Measurements from ENCODE around the gene LRRC4B. TPM values are rescaled to one million over a fixed set of nuclear protein-coding genes. Genes with fewer than 3 reads are reported as not detected.

Gene LRRC4B
- total and polyA plus RNA-seq, 7 donors: 0.23 to 2.8 (median 2.4) TPM; not detected in 1

DNA sequence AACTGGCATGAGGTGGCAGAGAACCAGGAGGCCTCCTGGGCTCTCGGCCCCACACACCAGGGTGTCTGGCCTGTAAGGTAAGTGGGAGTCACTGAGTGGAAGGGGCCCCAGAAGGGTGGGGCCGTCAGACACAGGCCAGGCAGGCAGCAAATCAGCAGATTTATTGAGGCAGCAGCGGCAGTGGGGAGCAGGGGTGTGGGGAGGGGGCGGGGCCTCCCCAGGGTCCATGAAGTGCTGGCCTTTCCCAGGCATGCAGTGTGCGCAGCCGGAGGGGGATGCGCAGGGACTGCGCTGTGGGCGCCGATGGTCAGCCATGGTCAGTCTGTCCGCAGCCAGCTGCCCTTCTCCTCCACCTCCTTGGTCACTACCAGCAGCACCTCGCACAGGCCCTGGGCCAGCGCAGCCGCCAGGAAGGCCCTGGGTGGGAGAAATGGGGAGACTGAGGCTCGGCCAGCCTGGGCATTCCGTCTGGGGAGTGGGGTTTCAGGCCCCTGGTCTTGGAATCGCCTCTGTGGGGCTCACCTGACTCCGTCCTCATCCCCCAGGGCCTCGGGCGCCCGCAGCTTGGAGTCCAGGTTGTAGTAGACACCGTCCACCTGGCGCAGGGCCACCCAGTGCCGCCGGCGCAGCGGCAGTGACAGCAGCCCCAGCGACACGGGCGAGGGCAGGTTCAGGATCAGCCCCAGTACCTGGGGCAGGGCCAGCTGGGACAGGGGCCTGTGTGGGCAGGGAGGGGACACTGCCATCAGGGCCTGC, 62.2 kb downstream of the LRRC4B start:
- Histone ChIP-seq H3K4me1 (peaks cover 0 to 15% (median 9%) of the 10 kb centered on the region in 4 donors), H3K9me3 (no peaks in the 10 kb centered on the region), H3K27ac (no peak overlapping the region), H3K27me3 (no peaks in the 10 kb centered on the region), H3K36me3 (peaks cover 0 to 11% (median 0%) of the 10 kb centered on the region in 4 donors), H3K4me3 (no peak overlapping the region)
- TF ChIP-seq, protein P1, sequence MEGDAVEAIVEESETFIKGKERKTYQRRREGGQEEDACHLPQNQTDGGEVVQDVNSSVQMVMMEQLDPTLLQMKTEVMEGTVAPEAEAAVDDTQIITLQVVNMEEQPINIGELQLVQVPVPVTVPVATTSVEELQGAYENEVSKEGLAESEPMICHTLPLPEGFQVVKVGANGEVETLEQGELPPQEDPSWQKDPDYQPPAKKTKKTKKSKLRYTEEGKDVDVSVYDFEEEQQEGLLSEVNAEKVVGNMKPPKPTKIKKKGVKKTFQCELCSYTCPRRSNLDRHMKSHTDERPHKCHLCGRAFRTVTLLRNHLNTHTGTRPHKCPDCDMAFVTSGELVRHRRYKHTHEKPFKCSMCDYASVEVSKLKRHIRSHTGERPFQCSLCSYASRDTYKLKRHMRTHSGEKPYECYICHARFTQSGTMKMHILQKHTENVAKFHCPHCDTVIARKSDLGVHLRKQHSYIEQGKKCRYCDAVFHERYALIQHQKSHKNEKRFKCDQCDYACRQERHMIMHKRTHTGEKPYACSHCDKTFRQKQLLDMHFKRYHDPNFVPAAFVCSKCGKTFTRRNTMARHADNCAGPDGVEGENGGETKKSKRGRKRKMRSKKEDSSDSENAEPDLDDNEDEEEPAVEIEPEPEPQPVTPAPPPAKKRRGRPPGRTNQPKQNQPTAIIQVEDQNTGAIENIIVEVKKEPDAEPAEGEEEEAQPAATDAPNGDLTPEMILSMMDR (IDR thresholded peaks at IDR 0.05): no peak
- no peak for TF ChIP-seq POLR2AphosphoS5 (IDR thresholded peaks at IDR 0.05)
- no peak for TF ChIP-seq EP300 (IDR thresholded peaks at IDR 0.05)
- no peak for TF ChIP-seq POLR2A (IDR thresholded peaks at IDR 0.05)
- WGBS, 2 donors: 93% methylated on average over 30 of the region's 30 CpGs
- DNase-seq: no peak
- intact Hi-C loops (cut with DNase I): no loop called here

DNA sequence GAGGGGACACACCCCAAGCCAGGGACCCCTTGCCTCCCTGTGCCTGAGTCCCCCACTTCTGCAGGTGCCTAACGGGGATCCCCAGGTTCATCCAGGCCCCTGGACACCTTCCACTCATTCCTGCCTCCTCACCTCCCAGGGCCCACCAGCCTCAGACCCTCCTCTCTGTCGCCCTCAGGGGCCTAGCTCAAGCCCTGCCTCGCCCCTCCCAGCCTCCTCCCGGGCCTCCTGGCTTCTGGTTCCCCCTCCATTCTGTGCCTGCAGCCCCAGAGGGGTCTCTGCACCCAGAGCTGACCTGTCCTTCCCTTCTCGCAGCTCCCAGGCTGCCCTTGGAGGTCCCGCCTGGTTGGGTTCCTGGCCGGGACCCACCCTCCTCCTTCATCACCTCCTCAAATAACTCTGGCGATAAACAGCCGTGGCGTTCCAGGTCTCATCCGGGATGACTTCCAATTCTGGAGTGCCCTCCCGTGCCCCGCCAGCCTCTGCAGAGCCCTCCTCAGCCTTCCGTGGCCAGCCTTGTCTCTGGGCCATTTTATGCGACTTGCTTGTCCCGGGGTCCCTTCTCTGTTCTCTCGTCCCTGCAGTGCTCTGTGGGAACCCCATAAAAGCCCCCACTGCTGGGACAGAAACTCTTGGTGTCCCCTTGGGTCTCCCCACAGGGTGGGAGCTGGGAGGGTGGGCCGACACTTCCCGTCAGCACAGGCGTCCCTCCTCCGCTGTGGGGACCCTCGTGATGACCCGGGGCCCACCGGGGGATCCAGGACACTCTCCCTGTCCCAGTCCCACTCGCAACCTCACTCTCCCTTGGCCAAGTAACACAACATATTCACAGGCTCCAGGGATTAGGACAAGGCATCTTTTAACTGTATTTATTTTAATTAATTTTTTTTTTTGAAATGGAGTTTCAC, 66.4 kb downstream of the LRRC4B start:
- no peak for DNase-seq
- TF ChIP-seq POLR2AphosphoS5 (IDR thresholded peaks at IDR 0.05): no peak
- no peak for TF ChIP-seq EP300 (IDR thresholded peaks at IDR 0.05)
- TF ChIP-seq, protein P1 (IDR thresholded peaks at IDR 0.05): no peak
- TF ChIP-seq POLR2A (IDR thresholded peaks at IDR 0.05): no peak
- Histone ChIP-seq H3K36me3 (peaks cover 0 to 11% (median 0%) of the 10 kb centered on the region in 4 donors), H3K4me1 (peaks cover 0 to 7% (median 0%) of the 10 kb centered on the region in 4 donors), H3K4me3 (no peak overlapping the region), H3K27me3 (no peaks in the 10 kb centered on the region), H3K9me3 (no peaks in the 10 kb centered on the region), H3K27ac (no peak overlapping the region)
- intact Hi-C loops (cut with DNase I): no loop called here
- WGBS, 2 donors: 66 to 75% methylated on average over 25 of the region's 25 CpGs

DNA sequence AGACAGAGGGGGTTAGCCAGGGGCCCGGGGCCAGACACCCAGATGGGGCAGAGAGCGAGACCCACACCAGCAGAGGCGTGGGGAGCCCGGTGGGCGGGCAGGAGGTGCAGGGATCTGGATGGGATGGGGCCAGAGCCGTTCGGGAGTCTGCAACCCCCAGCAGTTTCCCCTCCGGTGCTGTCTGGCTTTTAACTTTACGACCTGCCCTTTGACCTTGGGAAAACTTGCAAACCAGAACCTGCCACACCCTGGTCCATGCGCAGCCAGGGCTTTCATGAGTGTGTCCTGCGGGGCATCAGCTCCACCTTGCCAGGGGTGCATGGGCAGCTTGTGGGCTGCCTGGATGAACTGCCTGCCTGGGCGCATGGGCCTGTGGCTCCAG, 67.1 kb downstream of the LRRC4B start:
- H3K9me3 ChIP-seq: no peaks in the 10 kb centered on the region
- WGBS, 2 donors: 25 to 61% methylated on average over 12 of the region's 12 CpGs
- no peak overlapping the region for H3K27ac ChIP-seq
- no peaks in the 10 kb centered on the region for H3K27me3 ChIP-seq
- DNase-seq: no peak
- no peak overlapping the region for H3K4me3 ChIP-seq
- H3K4me1 ChIP-seq: peaks cover 0 to 7% (median 0%) of the 10 kb centered on the region in 4 donors
- intact Hi-C loops (cut with DNase I): no loop called here
- no peak for TF ChIP-seq POLR2A (IDR thresholded peaks at IDR 0.05)
- no peak for TF ChIP-seq POLR2AphosphoS5 (IDR thresholded peaks at IDR 0.05)
- TF ChIP-seq EP300 (IDR thresholded peaks at IDR 0.05): no peak
- TF ChIP-seq, protein P1 (IDR thresholded peaks at IDR 0.05): no peak
- H3K36me3 ChIP-seq: peaks cover 0 to 9% (median 0%) of the 10 kb centered on the region in 4 donors

DNA sequence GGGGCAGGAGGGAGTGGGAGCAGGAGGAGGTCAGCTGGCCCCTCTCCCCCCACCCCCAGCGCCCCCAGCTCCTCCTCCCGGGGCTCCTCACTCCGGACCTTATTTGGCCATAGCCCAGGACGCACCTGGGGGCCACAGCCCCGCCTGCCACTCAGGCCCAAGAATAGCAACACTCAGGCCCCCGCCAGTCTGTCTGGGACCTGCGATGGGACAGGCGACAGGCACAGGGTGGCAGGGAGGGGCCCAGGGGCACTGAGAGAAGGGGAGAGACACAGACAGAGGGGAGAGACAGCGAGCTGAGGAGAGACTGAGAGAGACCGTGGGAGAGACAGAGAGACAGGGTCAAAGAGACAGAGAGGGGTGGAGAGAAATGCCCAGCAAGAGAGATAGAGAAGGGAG, 67.5 kb downstream of the LRRC4B start:
- 23 to 55% methylated on average over 10 of the region's 10 CpGs for WGBS, 2 donors
- H3K27ac ChIP-seq: no peak overlapping the region
- TF ChIP-seq EP300 (IDR thresholded peaks at IDR 0.05) (no peak), POLR2AphosphoS5 (IDR thresholded peaks at IDR 0.05) (no peak), POLR2A (IDR thresholded peaks at IDR 0.05) (no peak)
- TF ChIP-seq, protein P1 (IDR thresholded peaks at IDR 0.05): no peak
- no peak overlapping the region for H3K4me3 ChIP-seq
- peaks cover 0 to 5% (median 0%) of the 10 kb centered on the region in 4 donors for H3K36me3 ChIP-seq
- H3K27me3 ChIP-seq: no peaks in the 10 kb centered on the region
- DNase-seq: no peak
- no peaks in the 10 kb centered on the region for H3K9me3 ChIP-seq
- intact Hi-C loops (cut with DNase I): no loop called here
- H3K4me1 ChIP-seq: peaks cover 0 to 7% (median 0%) of the 10 kb centered on the region in 4 donors

All from sigmoid colon (tissue), 7 donors.